HEK293 (cell line): Measurements from ENCODE around the gene BRMS1.
A peak's percentile ranks its signal among the peaks of the same experiment; 100 is the strongest.

Experiments used
- CTCF ChIA-PET: fragments of 350-600 bp; formaldehyde crosslinking; extraction: SDS; loops from one replicate; lab custom pipeline; 2021; ENCODE audit warnings: antibody characterized with exemption; lab: Yijun Ruan, JAX
- POLR2A ChIA-PET: fragments of 300-600 bp; formaldehyde crosslinking; extraction: SDS; loops from one replicate; lab custom pipeline; 2020; ENCODE audit warnings: antibody characterized with exemption, inconsistent platforms; lab: Yijun Ruan, JAX
- H3K27ac ChIP-seq: fragments of 200-500 bp; sonication (Bioruptor generic); 2 replicates; pipeline ENCODE4 v1.5.1; 2014; ENCODE audit warnings: low read depth, low read length, control low read depth, inconsistent platforms; ENCODE audit errors: extremely low read depth
- H3K36me3 ChIP-seq, 2 experiments: fragments of 200-500 bp in 1 of 2; sonication (Bioruptor generic) in 1 of 2; 1 replicate in 1 of 2; 2 replicates in 1 of 2; pipeline ENCODE4 v1.5.1; 2014 to 2017; ENCODE audit warnings: inconsistent platforms in 2 of 2, low read length in 2 of 2; ENCODE audit not compliant: control insufficient read depth in 2 of 2, insufficient read depth in 1 of 2
- H3K4me1 ChIP-seq: fragments of 200-500 bp; sonication (Bioruptor generic); 2 replicates; pipeline ENCODE4 v1.5.1; 2014; ENCODE audit warnings: mild to moderate bottlenecking, low read length, inconsistent platforms; ENCODE audit not compliant: control insufficient read depth, insufficient read depth
- H3K4me3 ChIP-seq: 2 replicates; pipeline ENCODE4 v1.5.1; 2011; ENCODE audit warnings: low read depth, mild to moderate bottlenecking, control low read depth, low read length, moderate library complexity
- H3K9me3 ChIP-seq: fragments of 200-500 bp; sonication (Bioruptor generic); 2 replicates; pipeline ENCODE4 v1.5.1; 2014; ENCODE audit warnings: low read depth, low read length, inconsistent platforms; ENCODE audit not compliant: control insufficient read depth, insufficient read depth
- GLIS2 ChIP-seq: fragments of 450-650 bp; formaldehyde crosslinking; IDR thresholded peaks from 2 replicates; pipeline ENCODE4 v1.5.1; 2016; ENCODE audit warnings: missing biosample characterization, missing genetic modification characterization
- INSM2 ChIP-seq: fragments of 450-650 bp; formaldehyde crosslinking; IDR thresholded peaks from 2 replicates; pipeline ENCODE4 v1.5.1; 2016; ENCODE audit warnings: missing biosample characterization, missing genetic modification characterization
- KLF8 ChIP-seq: fragments of 450-650 bp; formaldehyde crosslinking; IDR thresholded peaks from 2 replicates; pipeline ENCODE4 v1.5.1; 2016; ENCODE audit warnings: missing biosample characterization, missing genetic modification characterization
- MEIS1 ChIP-seq: sonication (generic); formaldehyde crosslinking; IDR thresholded peaks from 2 replicates; pipeline ENCODE4 v1.8.1; 2022; ENCODE audit warnings: missing genetic modification reagents, mild to moderate bottlenecking, borderline replicate concordance
- SALL2 ChIP-seq: fragments of 450-650 bp; formaldehyde crosslinking; IDR thresholded peaks from 2 replicates; pipeline ENCODE4 v1.5.0; 2017; ENCODE audit warnings: missing biosample characterization, mild to moderate bottlenecking, missing genetic modification characterization, borderline replicate concordance
- ZIC2 ChIP-seq: fragments of 450-650 bp; formaldehyde crosslinking; IDR thresholded peaks from 2 replicates; pipeline ENCODE4 v1.5.1; 2016; ENCODE audit warnings: missing biosample characterization, missing genetic modification characterization
- ZNF175 ChIP-seq: fragments of 450-650 bp; formaldehyde crosslinking; IDR thresholded peaks from 2 replicates; pipeline ENCODE4 v1.5.1; 2016; ENCODE audit warnings: missing biosample characterization, missing genetic modification characterization
- ZNF362 ChIP-seq: fragments of 450-650 bp; formaldehyde crosslinking; IDR thresholded peaks from 2 replicates; pipeline ENCODE4 v1.5.1; 2016; ENCODE audit warnings: missing biosample characterization, missing genetic modification characterization
- ZNF48 ChIP-seq: fragments of 450-650 bp; formaldehyde crosslinking; IDR thresholded peaks from 2 replicates; pipeline ENCODE4 v1.5.1; 2016; ENCODE audit warnings: missing biosample characterization, missing genetic modification characterization
- ZNF596 ChIP-seq: fragments of 450-650 bp; IDR thresholded peaks from 2 replicates; pipeline ENCODE4 v1.5.0; 2018; ENCODE audit warnings: missing biosample characterization, mild to moderate bottlenecking, missing genetic modification characterization, moderate library complexity
- ZNF600 ChIP-seq: fragments of 450-650 bp; formaldehyde crosslinking; IDR thresholded peaks from 2 replicates; pipeline ENCODE4 v1.5.1; 2016; ENCODE audit warnings: missing biosample characterization, missing genetic modification characterization
- ZNF629 ChIP-seq: fragments of 450-650 bp; formaldehyde crosslinking; IDR thresholded peaks from 2 replicates; pipeline ENCODE4 v1.5.1; 2017; ENCODE audit warnings: missing biosample characterization, missing genetic modification characterization
- ZNF701 ChIP-seq: fragments of 450-650 bp; formaldehyde crosslinking; IDR thresholded peaks from 2 replicates; pipeline ENCODE4 v1.5.1; 2016; ENCODE audit warnings: missing biosample characterization, missing genetic modification characterization
- ZSCAN16 ChIP-seq: fragments of 450-650 bp; formaldehyde crosslinking; IDR thresholded peaks from 2 replicates; pipeline ENCODE4 v1.5.1; 2016; ENCODE audit warnings: missing biosample characterization, missing genetic modification characterization

BRMS1 gene

GRCh38 chr11:66334605-66335442 lies 10.1 kb downstream of the BRMS1 start:
- no peak for TF ChIP-seq MEIS1 (CRISPR knock-in tag)
- peak; percentile 22; the same call in 1 of the 2 replicates for TF ChIP-seq ZIC2 (tag by site-specific recombination)
- TF ChIP-seq GLIS2: 0 out of 2 replicates have a peak, but pooled peaks have one; percentile 12
- no peak for TF ChIP-seq INSM2 (tag by site-specific recombination)
- Histone ChIP-seq H3K4me3 (no peak overlapping the region), H3K4me1 (no peaks in the 10 kb centered on the region), H3K9me3 (no peaks in the 10 kb centered on the region), H3K27ac (no peak overlapping the region), H3K36me3 (peaks cover 0 to 26% of the 10 kb centered on the region in 2 experiments; a peak in 1 of 3 replicates)
- CTCF ChIA-PET: interaction anchor here (0.6 to 3.1 kb wide), 7 partner anchors 9 to 624 kb away, joined by 3 to 19 read pairs (median 4); no protein-coding TSS in a partner anchor
- POLR2A ChIA-PET: interaction anchor here (0.9 to 1.9 kb wide), 6 partner anchors 8 to 46 kb away, joined by 3 to 10 read pairs (median 4); partner anchors contain the start of genes B4GAT1, BRMS1 and YIF1A

DNA sequence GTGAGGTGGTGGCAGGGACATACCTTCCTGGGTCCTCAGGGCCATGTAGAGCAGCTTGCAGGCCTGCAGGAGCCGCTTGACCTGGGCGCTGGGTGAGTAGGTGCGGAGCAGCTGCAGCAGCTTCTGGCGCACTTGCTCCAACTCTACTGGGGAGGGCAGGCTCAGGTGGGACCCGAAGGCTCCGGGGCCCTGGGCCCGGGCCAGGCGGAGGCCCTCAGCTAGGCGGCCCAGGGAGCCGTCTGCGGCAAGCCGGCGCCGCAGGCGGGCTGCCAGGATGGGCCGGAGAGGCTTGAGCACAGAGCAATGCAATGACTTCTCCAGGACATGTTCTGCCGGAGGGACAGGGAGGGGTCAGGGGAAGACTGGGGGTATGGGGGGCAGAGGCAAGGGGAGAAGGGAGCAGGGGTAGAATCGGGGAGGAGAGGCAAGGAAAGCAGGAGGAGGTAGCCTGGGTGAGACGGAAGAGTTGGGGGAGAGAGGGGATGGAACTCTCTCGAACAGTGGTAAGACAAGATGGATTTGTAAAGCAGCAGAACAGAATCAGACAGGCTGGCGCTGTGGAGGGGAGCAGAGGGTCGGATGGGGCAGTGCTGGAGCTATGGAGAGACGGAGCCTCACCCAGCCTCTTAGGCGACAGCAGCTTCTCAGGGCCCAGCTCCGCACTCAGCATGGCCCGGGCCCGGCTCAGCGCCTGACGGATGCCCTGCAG lies 10.9 kb downstream of the BRMS1 start:
- no peaks in the 10 kb centered on the region for H3K4me1 ChIP-seq
- no peak overlapping the region for H3K27ac ChIP-seq
- H3K9me3 ChIP-seq: no peaks in the 10 kb centered on the region
- CTCF ChIA-PET: interaction anchor here (0.6 to 3.1 kb wide), 4 partner anchors 10 to 623 kb away, joined by 3 to 19 read pairs (median 4); no protein-coding TSS in a partner anchor
- POLR2A ChIA-PET: interaction anchor here (1.1 kb wide), 1 partner anchor 22 kb away, joined by 3 read pairs; no protein-coding TSS in a partner anchor
- no peak overlapping the region for H3K4me3 ChIP-seq
- H3K36me3 ChIP-seq: peaks cover 0 to 19% of the 10 kb centered on the region in 2 experiments; a peak in 1 of 3 replicates
- TF ChIP-seq ZSCAN16 (tag by site-specific recombination) (no peak), ZNF600 (tag by site-specific recombination) (peak; percentile 81)

DNA sequence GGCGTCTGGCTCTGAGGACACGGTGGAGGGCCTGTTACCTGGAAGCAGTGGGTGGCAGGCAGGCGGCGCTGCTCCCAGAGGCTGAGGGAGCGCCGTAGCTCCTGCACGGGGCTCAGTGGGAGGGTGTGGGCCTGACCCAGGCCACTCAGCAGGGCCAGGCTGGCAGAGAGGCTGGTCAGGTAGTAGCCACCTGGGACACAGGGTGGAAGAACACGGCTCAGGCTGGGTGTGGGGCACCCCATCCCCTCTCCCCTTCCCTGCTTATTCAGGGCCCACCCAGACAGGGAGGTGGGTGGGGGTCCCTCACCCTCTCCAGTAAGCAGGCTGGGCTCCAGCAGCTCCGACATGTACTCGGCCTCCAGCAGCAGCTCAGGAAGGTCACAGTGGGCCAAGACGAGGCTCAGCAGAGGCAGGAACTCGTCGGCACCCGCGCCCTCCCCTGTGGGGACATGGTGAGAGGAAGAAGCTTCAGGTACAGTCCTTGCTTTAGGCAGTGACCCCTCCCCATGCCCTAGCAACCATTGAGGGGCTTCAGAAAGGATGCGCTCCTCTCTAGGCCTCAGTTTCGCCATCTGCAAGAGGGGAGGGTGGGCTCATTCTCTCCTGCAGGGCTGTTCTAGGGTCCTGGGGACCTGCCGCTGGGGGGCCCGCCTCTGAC lies 11.6 kb downstream of the BRMS1 start:
- Histone ChIP-seq H3K4me3 (no peak overlapping the region), H3K4me1 (no peaks in the 10 kb centered on the region), H3K27ac (no peak overlapping the region), H3K9me3 (no peaks in the 10 kb centered on the region), H3K36me3 (peaks cover 0 to 12% of the 10 kb centered on the region in 2 experiments; a peak in 1 of 3 replicates)
- TF ChIP-seq ZNF362 (tag by site-specific recombination): no peak
- no peak for TF ChIP-seq ZNF701 (tag by site-specific recombination)
- TF ChIP-seq ZNF596 (tag by site-specific recombination): no peak
- no peak for TF ChIP-seq ZNF175 (tag by site-specific recombination)
- no peak for TF ChIP-seq ZNF629 (tag by site-specific recombination)
- TF ChIP-seq KLF8: no peak
- no peak for TF ChIP-seq ZNF48 (tag by site-specific recombination)
- no peak for TF ChIP-seq SALL2
- POLR2A ChIA-PET: no interaction called here
- CTCF ChIA-PET: interaction anchor here (0.6 to 3.1 kb wide), 3 partner anchors 17 to 53 kb away, joined by 3 to 19 read pairs (median 4); no protein-coding TSS in a partner anchor
